NCI-H510A treated with DMSO at 0.1 percent for 48 hours (cell line): Measurements from ENCODE around the gene PHLPP1.
"Not testable (repeated sequence)": the region's sequence is repeated elsewhere in the genome, so short reads cannot be mapped to it uniquely, and the experiment has no call there.

Source experiments
- DNase-seq: peaks from one replicate; lab custom pipeline; 2025; lab: John Stamatoyannopoulos, UW

The PHLPP1 gene

GRCh38 chr18:62715436-62715758, at the start of gene PHLPP1:
Gene PHLPP1 (plus strand): TSS chr18:62715541. CDS start chr18:62715684, 143 bp downstream.
- DNase-seq, result no peak

GRCh38 chr18:62669225-62669624, 46.1 kb upstream of the PHLPP1 start:
- no peak for DNase-seq

GRCh38 chr18:62670573-62670972, 44.8 kb upstream of the PHLPP1 start:
- no peak for DNase-seq

GRCh38 chr18:62672600-62672999, 42.7 kb upstream of the PHLPP1 start:
- DNase-seq, result no peak

GRCh38 chr18:62678847-62679485, 36.4 kb upstream of the PHLPP1 start:
- DNase-seq, result no peak

- DNase-seq, result peak; percentile 68
These were observed 33.0 kb upstream of the PHLPP1 start for GRCh38 chr18:62682371-62682770.

- no peak for DNase-seq
These were observed 31.4 kb upstream of the PHLPP1 start for GRCh38 chr18:62683935-62684334.

- DNase-seq, result no peak
These were observed 26.5 kb upstream of the PHLPP1 start for GRCh38 chr18:62688743-62689317.

- no peak for DNase-seq
These were observed 25.0 kb upstream of the PHLPP1 start for GRCh38 chr18:62690236-62690815.

GRCh38 chr18:62693659-62694058, 21.7 kb upstream of the PHLPP1 start:
- DNase-seq, result no peak

GRCh38 chr18:62697636-62698035, 17.7 kb upstream of the PHLPP1 start:
- DNase-seq, result no peak

- DNase-seq, result no peak
These were observed 13.1 kb upstream of the PHLPP1 start for GRCh38 chr18:62702259-62702658.

- DNase-seq, result not testable (repeated sequence)
These were observed 8.5 kb upstream of the PHLPP1 start for GRCh38 chr18:62706879-62707278.

GRCh38 chr18:62709908-62710307, 5.4 kb upstream of the PHLPP1 start:
- DNase-seq, result not testable (repeated sequence)

GRCh38 chr18:62710417-62710816, 4.9 kb upstream of the PHLPP1 start:
- no peak for DNase-seq

- DNase-seq, result no peak
These were observed 3.6 kb upstream of the PHLPP1 start for GRCh38 chr18:62711781-62712180.

- no peak for DNase-seq
These were observed 1.6 kb upstream of the PHLPP1 start for GRCh38 chr18:62713651-62714247.

GRCh38 chr18:62714671-62715435, 488 bp upstream of the PHLPP1 start:
- DNase-seq, result peak; percentile 99

- peak; percentile 45 for DNase-seq
These were observed 646 bp downstream of the PHLPP1 start for GRCh38 chr18:62715759-62716615.

GRCh38 chr18:62716619-62717168, 1.4 kb downstream of the PHLPP1 start:
- DNase-seq, result peak; percentile 62
